Ovary (tissue), 9 donors: ENCODE results near the gene MAP2K6. TPM values are rescaled to one million over a fixed set of nuclear protein-coding genes. Genes with fewer than 3 reads are reported as not detected.

Experiments
- DNase-seq, 5 donors: peaks; one replicate each; pipeline ENCODE4 v3.0.0-alpha.2; 2019 to 2020
- H3K27ac ChIP-seq, 2 donors: fragments of 200-600 bp; one replicate each; pipeline versions ENCODE4 v1.5.1 to v1.8.0; 2019 to 2022
- H3K27me3 ChIP-seq: fragments of 200-600 bp; one replicate; pipeline ENCODE4 v1.8.0; 2022
- H3K36me3 ChIP-seq: fragments of 200-600 bp; sonication (generic); one replicate; pipeline ENCODE4 v1.5.1; 2019
- H3K4me1 ChIP-seq: one replicate; pipeline ENCODE4 v1.8.1; 2013; ENCODE audit warnings: mild to moderate bottlenecking, moderate library complexity; ENCODE audit not compliant: insufficient read depth
- H3K4me3 ChIP-seq: fragments of 200-600 bp; sonication (generic); one replicate; pipeline ENCODE4 v1.5.1; 2017
- H3K9me3 ChIP-seq, 2 donors: fragments of 200-600 bp in 1 of 2; sonication (generic) in 1 of 2; one replicate each; pipeline versions ENCODE4 v1.5.1 to v1.8.1; 2013 to 2019; ENCODE audit warnings: mild to moderate bottlenecking in 1 of 2, moderate library complexity in 1 of 2
- EP300 ChIP-seq: sonication (generic); formaldehyde crosslinking; IDR thresholded peaks from one replicate; pipeline ENCODE4 v1.6.1; 2017; ENCODE audit warnings: antibody characterized with exemption
- POLR2A ChIP-seq: fragments of 450-650 bp; IDR thresholded peaks from one replicate; pipeline ENCODE4 v1.6.1; 2017; ENCODE audit warnings: antibody characterized with exemption, mild to moderate bottlenecking, moderate library complexity
- WGBS, 3 donors: extraction: QIAGEN DNeasy Blood & Tissue Kit in 1 of 3; methylation state at CpG; one replicate each; pipeline versions ENCODE4 v1.1.5 to v1.1.7; 2013 to 2017; 5-methylcytosine and 5-hydroxymethylcytosine counted together
- intact Hi-C, 4 donors: fragments of 100-400 bp; cut with DNase I; formaldehyde crosslinking; loops; one replicate each; pipeline versions ENCODE4 v1.11.0 to v1.15.1; 2022 to 2023
- polyA plus RNA-seq, 2 donors: library from polyadenylated mRNA; stranded (reverse); fragments of 200-250 nt in 1 of 2; fragments of 350-450 nt in 1 of 2; fragmentation: Illumina TruSeq in 1 of 2; extraction: RNeasy Lipid Tissue Mini Kit (QIAGEN cat#74804) in 1 of 2; gene quantifications; one replicate each; pipeline ENCODE4 v1.2.3, GENCODE V29; 2013 to 2014
- total RNA-seq, 7 donors: library from RNA; depleted of rRNA in 2 of 7; stranded (reverse); fragments of >200 nt in 2 of 7; fragmentation: NEBNext Ultra II Directional in 3 of 7; extraction: Animal tissue kit (Norgen Biotek cat#: 25700) in 3 of 7; gene quantifications; one replicate each; pipeline versions ENCODE4 v1.1.0 to v1.2.4, GENCODE V29; 2016 to 2023
- TF ChIP-seq, protein P1 (sequence below), 3 donors: fragments of 450-650 bp in 2 of 3; fragments of 200-600 bp in 1 of 3; IDR thresholded peaks; one replicate each; pipeline versions ENCODE4 v1.5.1 to v1.8.0; 2016 to 2022; ENCODE audit warnings: antibody characterized with exemption in 3 of 3, mild to moderate bottlenecking in 1 of 3
- donor health status: DM: no; HTN: no; CAD: no; lungs with moderate emphysema.
- donor health status: DM: no; HTN: no; CAD: no.
- donor health status: Bipolar disorder and iron deficiency.
- donor health status: DM: yes; HTN: yes; CAD: no.
- donor health status: DM: no; HTN: no; CAD: no.
- donor health status: DM: yes; HTN: yes; CAD: no.

The MAP2K6 gene
- total and polyA plus RNA-seq, 9 donors, result 1.0 to 8.4 (median 3.5) TPM

DNA sequence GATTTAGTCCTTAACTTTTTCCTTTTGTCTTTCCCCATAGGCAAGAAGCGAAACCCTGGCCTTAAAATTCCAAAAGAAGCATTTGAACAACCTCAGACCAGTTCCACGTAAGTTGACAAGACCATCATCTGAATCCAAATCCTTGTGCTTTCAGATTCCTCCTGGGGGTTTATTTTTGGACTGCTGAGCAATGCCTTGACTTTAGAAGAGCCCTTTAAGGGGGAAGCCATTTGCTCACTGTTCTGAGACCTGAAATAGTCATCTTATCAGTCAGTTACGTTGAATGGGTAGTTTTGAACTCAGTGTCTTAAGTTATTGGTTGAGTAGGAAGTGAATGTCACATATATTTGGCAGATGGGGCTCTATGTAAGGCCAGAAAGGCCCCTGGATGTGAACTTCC lies 91.2 kb downstream of the MAP2K6 start:
- H3K4me3 ChIP-seq, result no peak overlapping the region
- H3K9me3 ChIP-seq, result no peaks in the 10 kb centered on the region
- no peak overlapping the region for H3K27ac ChIP-seq
- no peaks in the 10 kb centered on the region for H3K36me3 ChIP-seq
- 87 to 92% (median 91%) methylated on average over 3 of the region's 3 CpGs for WGBS, 3 donors
- peaks cover 1% of the 10 kb centered on the region for H3K4me1 ChIP-seq
- DNase-seq, result no peak
- no peaks in the 10 kb centered on the region for H3K27me3 ChIP-seq
- TF ChIP-seq, protein P1, sequence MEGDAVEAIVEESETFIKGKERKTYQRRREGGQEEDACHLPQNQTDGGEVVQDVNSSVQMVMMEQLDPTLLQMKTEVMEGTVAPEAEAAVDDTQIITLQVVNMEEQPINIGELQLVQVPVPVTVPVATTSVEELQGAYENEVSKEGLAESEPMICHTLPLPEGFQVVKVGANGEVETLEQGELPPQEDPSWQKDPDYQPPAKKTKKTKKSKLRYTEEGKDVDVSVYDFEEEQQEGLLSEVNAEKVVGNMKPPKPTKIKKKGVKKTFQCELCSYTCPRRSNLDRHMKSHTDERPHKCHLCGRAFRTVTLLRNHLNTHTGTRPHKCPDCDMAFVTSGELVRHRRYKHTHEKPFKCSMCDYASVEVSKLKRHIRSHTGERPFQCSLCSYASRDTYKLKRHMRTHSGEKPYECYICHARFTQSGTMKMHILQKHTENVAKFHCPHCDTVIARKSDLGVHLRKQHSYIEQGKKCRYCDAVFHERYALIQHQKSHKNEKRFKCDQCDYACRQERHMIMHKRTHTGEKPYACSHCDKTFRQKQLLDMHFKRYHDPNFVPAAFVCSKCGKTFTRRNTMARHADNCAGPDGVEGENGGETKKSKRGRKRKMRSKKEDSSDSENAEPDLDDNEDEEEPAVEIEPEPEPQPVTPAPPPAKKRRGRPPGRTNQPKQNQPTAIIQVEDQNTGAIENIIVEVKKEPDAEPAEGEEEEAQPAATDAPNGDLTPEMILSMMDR (IDR thresholded peaks at IDR 0.05), result no peak
- TF ChIP-seq POLR2A (no peak), EP300 (no peak)
- intact Hi-C loops, result no loop called here

DNA sequence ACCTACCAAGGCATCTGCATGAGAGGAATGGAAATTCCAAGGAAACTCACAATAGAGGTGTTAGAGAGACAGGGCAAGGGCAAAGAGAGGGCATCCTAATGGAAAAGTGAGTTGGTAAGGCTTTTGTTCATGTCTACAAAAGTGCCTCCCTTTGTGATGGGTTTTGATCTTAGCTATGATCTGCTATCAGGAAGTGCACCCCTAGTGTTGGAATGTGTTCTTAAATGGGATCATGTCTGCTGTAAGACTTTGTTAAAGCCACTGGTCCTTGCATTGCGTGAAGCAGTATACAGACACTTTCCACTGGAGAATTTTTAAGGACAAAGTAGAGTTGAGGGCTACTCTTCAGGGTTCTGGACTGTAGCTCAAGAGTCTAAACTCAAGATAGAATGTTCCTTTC lies 92.0 kb downstream of the MAP2K6 start:
- WGBS, 3 donors, result 92 to 100% (median 97%) methylated on average over 1 of the region's 1 CpG
- no peaks in the 10 kb centered on the region for H3K27me3 ChIP-seq
- TF ChIP-seq EP300 (no peak), POLR2A (no peak)
- TF ChIP-seq, protein P1 (IDR thresholded peaks at IDR 0.05), result no peak
- intact Hi-C loops, result no loop called here
- no peak for DNase-seq
- H3K27ac ChIP-seq, result no peak overlapping the region
- H3K36me3 ChIP-seq, result no peaks in the 10 kb centered on the region
- no peak overlapping the region for H3K4me3 ChIP-seq
- H3K9me3 ChIP-seq, result no peaks in the 10 kb centered on the region
- peaks cover 1% of the 10 kb centered on the region for H3K4me1 ChIP-seq

DNA sequence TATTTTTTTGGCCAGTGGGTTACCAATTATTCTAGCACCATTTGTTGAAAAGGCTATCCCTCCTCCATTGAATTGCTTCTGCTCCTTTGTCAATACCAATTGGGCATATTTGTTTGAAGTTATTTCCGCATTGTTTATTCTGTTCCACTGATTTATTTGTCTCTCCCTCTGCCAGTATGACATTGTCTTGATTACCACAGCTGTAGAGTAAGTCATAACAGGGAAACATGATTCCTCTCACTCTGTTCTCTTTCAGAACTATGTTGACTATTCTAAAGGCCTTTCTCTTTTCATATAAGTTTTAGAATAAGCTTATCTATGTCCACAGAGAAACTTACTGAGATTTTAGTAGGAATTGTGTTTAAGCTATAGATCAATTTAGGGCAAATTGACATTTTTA lies 94.3 kb downstream of the MAP2K6 start:
- Histone ChIP-seq H3K4me3 (no peak overlapping the region), H3K36me3 (no peaks in the 10 kb centered on the region), H3K27ac (no peak overlapping the region), H3K27me3 (no peaks in the 10 kb centered on the region), H3K9me3 (no peaks in the 10 kb centered on the region), H3K4me1 (no peaks in the 10 kb centered on the region)
- intact Hi-C loops, result no loop called here
- no peak for DNase-seq
- TF ChIP-seq, protein P1 (IDR thresholded peaks at IDR 0.05), result no peak
- TF ChIP-seq POLR2A, result no peak
- TF ChIP-seq EP300, result no peak
- 93 to 98% (median 97%) methylated on average over 1 of the region's 1 CpG for WGBS, 3 donors

DNA sequence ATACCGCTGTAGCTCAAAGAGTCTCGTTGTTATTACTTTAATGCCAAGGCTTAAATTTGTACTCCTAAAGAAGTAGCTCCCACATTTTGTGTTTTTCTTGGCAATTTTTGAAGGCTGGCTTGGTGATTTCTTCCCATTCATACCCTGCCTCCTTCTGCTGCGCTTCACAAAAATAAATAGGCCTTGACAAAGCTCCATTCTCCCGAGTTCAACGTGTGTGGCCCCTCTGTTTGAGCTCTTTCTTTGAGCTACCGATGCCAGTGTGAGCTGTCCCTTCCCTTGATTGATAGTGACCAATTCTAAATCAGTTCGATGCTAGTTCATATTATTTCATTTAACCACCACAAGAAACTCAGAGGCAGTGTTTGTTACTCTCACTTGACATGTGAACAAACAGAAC lies 96.8 kb downstream of the MAP2K6 start:
- WGBS, 3 donors, result 84 to 87% (median 85%) methylated on average over 7 of the region's 7 CpGs
- intact Hi-C loops, result no loop called here

More for the DNA sequence above, 96.8 kb downstream of the MAP2K6 start:
- no peak for TF ChIP-seq EP300
- TF ChIP-seq, protein P1 (IDR thresholded peaks at IDR 0.05), result no peak
- TF ChIP-seq POLR2A, result no peak
- H3K4me3 ChIP-seq, result no peak overlapping the region
- H3K27ac ChIP-seq, result no peak overlapping the region
- H3K27me3 ChIP-seq, result no peaks in the 10 kb centered on the region
- no peaks in the 10 kb centered on the region for H3K36me3 ChIP-seq
- no peak for DNase-seq
- no peaks in the 10 kb centered on the region for H3K4me1 ChIP-seq
- H3K9me3 ChIP-seq, result no peaks in the 10 kb centered on the region
